HG02571 (cell line): Measurements from ENCODE around the gene BRSK1.

ENCODE experiments used
- ATAC-seq: cut with Tn5 transposase; IDR thresholded peaks from one replicate; pipeline ENCODE4 v1.9.1; 2021; ENCODE audit warnings: mild to moderate bottlenecking, moderate library complexity; ENCODE audit not compliant: unreplicated experiment

BRSK1 gene

GRCh38 chr19:55253842-55254624, 29.8 kb upstream of the BRSK1 start:
- ATAC-seq = no peak

- no peak for ATAC-seq
Observed at GRCh38 chr19:55254625-55254977, 29.2 kb upstream of the BRSK1 start.

GRCh38 chr19:55255618-55256423, 28.0 kb upstream of the BRSK1 start:
- ATAC-seq = no peak

DNA sequence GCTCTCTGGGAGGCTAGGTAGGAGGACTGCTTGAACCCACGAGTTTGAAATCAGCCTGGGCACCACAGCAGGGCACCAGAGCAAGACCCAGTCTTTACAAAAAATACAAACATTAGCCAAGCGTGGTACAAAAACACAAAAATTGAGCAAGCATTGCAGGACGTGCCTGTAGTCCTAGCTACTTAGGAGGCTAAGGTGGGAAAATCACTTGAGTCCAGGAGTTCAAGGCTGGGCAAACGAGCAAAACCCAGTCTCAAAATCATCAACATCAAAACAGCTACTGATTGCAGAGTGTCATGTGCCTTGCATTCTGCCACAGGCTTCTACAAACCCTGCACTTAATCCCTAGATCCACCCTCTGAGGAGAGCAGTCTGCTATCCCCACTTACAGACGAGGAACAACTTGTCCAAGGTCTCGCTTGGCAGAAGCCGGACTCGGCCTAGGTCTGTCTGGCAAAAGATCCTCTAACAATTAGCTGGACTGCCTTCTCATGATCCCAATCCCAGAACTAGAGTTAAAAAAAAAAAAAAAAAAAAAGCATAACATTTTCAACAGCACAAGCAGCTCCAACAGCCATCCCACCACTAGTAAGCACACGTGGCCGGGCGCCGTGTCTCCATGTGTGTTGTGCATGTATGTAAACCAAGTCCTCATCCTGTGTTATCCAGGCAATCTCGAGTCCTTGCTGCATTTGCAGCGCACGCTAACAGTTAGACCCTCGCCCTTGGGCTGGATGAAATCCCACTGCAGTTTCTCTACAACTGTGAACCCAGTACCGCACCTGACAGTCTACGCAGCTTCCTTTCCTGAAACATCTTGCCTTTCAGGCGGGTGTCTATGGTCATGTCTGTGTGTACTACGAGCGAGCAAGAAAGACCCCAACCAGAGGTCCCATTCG, 27.0 kb upstream of the BRSK1 start:
- no peak for ATAC-seq

GRCh38 chr19:55257461-55258420, 26.1 kb upstream of the BRSK1 start:
- ATAC-seq = no peak

DNA sequence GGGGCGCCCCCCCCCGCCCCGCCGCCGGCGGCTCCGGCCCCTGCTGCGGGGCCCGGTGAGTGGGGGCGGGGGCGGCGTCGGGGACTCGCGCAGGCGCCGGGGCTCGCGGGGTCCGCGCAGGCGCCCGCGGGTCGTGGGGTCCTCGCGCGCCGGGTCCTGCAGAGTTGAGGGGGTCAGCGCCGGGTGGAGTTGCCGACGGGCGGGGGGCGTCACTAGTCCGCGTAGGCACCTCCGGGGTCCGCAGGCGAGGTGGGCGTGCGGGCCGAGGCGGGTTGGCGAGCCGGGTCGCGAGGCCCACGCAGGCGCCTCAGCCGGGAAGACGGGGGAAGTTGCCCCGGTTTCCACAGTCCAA, 25.3 kb upstream of the BRSK1 start:
- ATAC-seq = peak; percentile 15

GRCh38 chr19:55258828-55259539, 24.8 kb upstream of the BRSK1 start, which contains the start of gene PPP6R1:
Gene PPP6R1 (minus strand): TSS chr19:55259017. CDS start chr19:55247103, 11,914 bp downstream.
- ATAC-seq = peak; percentile 68

- ATAC-seq = no peak
Observed at GRCh38 chr19:55259540-55260210, 24.1 kb upstream of the BRSK1 start.

- no peak for ATAC-seq
Observed at GRCh38 chr19:55261671-55262126, 22.1 kb upstream of the BRSK1 start.

DNA sequence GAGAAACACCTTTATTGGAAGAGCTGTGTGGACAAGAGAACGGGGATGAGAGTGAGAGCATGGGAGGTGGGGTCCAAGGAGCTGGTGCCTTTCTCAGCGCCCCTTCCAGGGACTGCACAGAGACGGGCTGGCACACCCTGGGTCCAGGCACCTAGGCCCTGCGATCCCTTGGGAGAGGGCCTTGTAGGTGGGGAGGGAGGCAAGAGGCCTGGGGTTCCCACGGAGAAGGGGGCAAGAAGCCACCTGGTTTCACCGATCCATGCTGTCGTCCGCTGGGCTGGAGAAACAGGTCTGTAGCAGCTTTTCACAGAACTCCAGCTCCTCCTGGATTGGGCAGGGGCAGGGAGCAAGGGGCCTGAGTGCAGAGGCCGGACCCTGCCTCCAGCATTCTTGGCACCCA, 21.4 kb upstream of the BRSK1 start:
- no peak for ATAC-seq

DNA sequence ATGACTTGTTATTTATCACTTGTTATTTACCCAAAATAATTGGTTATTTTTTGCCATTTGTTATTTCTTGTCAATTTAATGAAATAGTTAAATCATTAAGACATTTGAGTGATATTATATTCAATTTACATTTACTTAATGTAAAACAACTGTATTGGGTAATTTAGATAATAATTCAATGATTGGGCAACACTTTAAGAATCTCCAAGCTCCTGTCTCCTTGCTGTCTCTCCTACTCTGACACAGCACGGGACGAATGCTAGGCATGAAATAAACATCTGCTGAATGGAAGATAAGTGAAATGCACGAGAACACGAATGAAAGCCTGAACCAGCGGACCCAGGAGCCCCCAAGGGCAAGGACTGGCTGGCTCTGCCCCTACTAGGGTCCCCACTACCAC, 19.3 kb upstream of the BRSK1 start:
- no peak for ATAC-seq

DNA sequence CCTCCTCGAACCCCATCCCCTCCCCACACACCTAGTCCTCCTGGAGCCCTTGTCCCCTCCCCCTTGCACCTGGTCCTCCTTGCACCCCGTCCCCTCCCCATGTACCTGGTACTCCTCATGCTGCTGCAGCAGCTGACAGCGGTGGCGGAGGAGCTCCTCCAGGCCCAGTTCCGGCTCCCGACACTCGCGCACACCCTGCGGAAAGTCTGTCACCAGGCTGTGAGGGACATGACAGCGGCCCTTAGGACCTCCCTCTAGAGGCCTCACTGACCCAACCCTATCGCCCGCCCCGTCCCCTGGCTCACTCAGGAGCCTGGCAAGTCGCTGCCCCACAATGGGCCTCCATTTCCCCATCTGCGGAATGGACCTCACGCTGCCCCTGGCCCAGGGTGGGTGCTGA, 18.6 kb upstream of the BRSK1 start:
- ATAC-seq = no peak

GRCh38 chr19:55265723-55266386, 17.9 kb upstream of the BRSK1 start:
- ATAC-seq = no peak

DNA sequence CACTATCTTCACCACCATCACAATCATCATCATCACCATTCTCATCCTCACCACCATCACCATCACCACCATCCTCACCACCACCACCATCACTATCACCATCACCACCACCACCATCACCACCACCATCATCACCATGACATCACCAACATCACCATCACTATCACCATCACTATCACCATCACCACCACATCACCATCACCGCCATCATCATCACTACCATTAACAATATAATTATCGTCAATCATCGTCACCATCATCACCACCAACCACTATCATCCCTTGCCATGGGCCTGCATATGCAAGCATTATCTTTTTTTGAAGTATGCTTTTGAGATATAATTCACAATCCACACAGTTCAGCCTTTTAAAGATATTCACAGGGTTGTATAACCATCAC, 17.4 kb upstream of the BRSK1 start:
- ATAC-seq = no peak

- ATAC-seq = no peak
Observed at GRCh38 chr19:55266840-55267239, 17.0 kb upstream of the BRSK1 start.

DNA sequence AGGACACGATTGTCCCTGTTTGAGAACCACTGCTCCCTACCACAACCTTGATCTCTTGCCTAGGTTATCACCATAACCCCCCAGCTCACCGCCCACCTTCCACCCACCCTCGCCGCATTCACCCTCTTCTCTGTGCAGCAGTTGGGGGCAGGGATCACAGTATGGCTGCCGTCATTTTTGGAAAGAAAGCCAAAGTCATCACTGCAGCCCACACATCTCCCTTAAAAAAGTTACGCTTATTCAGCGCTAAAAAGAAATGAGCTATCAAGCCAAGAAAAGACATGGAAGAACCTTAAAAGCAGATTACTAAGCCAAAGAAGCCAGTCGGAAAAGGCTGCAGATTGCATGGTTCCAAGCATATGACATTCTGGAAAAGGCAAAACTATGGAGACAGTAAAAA, 14.5 kb upstream of the BRSK1 start:
- ATAC-seq = no peak

- ATAC-seq = no peak
Observed at GRCh38 chr19:55270172-55270942, 13.4 kb upstream of the BRSK1 start.

DNA sequence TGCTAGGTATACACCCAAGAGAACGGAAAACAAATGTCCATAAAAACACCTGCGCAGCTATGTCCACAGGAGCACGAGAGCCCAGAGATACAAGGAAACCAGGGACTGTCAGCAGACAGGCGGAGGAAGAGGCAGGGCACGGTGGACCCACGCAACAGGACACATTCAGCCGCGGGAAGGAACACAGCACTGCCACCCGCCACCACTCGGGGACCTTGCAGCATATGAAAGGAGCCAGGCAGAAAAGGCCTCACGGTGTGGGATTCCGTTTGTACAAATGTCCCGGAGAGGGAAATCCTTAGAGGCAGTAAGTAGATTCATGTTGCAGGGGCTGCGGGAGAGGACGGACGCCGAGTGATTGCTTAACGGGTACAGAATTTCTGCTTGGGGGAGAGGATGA, 11.7 kb upstream of the BRSK1 start:
- no peak for ATAC-seq
